Measurements from ENCODE around the gene IRX4. TPM values are rescaled to one million over a fixed set of nuclear protein-coding genes. Genes with fewer than 3 reads are reported as not detected.

Gene IRX4
- total and polyA plus RNA-seq, 9 of the 15 experiments (the other 6 are each of a cell fraction or from before 2014, with no cell fraction given) = not detected

- no peak for TF ChIP-seq ZBTB43 (CRISPR knock-in tag; IDR thresholded peaks at IDR 0.05)
Observed at GRCh38 chr5:1926471-1927341, 44.0 kb upstream of the IRX4 start (continued).

DNA sequence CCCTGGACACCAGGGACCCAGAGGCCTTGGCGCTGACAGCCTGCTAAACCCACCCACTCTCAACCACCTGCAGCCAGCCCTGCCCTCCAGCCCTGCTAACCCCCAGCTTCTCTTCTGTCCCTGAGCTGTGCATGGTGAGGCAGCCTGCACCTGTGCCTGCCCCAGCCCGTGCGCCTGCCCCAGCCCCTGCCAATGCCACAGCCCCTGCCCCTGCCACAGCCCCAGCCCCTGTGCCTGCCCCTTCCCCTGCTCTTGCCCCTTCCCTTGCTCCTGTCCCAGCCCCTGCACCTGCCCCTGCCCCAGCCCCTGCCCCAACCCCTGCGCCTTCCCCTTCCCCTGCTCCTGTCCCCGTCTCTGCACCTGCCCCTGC, 43.3 kb upstream of the IRX4 start:
- intact Hi-C loops (cut with micrococcal nuclease) = no loop called here
- DNase-seq (ENCODE audit: extremely low read depth in 1 of 4, low spot score in 3 of 4) = no peak
- no peak overlapping the region for H3K4me2 ChIP-seq (ENCODE audit: insufficient read depth, low read length)
- peak; percentile 20; the same call in 1 of the 3 replicates for ATAC-seq
- in situ Hi-C loops (cut with MboI) = no loop called here
- ChIA-PET POLR2A (no interaction called here), CTCF (ENCODE audit: low intra/inter-chr PET ratio) (no interaction called here)
- H3K4me1 ChIP-seq (replicated peaks in 1 of 2; ENCODE audit: control insufficient read depth in 2 of 2, insufficient read depth in 2 of 2, low read length in 2 of 2) = peaks cover 0 to 8% of the 10 kb centered on the region in 2 experiments; a peak in 1 of 5 replicates
- H3K4me3 ChIP-seq = no peak overlapping the region
- H2AFZ ChIP-seq (ENCODE audit: low read depth, low read length) = no peak overlapping the region
- WGBS (ENCODE audit: insufficient coverage, low coverage, missing lambda C conversion rate) = 0% methylated on average over 1 of the region's 5 CpGs
- H4K20me1 ChIP-seq (replicated peaks; ENCODE audit: control insufficient read depth, insufficient read depth, low read length) = peaks cover 3% of the 10 kb centered on the region; the same call in 1 of the 2 replicates
- H3K27ac ChIP-seq (ENCODE audit: extremely low read depth, low read depth, low read length) = no peak overlapping the region
- H3K27me3 ChIP-seq (ENCODE audit: control insufficient read depth in 2 of 2, insufficient read depth in 2 of 2, low read length in 2 of 2) = peaks cover 29 to 81% of the 10 kb centered on the region in 2 experiments
- FAIRE-seq = no peak
- H3K79me2 ChIP-seq (ENCODE audit: control insufficient read depth, insufficient read depth, low read length) = no peaks in the 10 kb centered on the region
- BruUV-seq (replicated peaks) = no TSS peak
- no peak for TF ChIP-seq GATAD2A (IDR thresholded peaks at IDR 0.05)
- no peak for TF ChIP-seq HSF4 (CRISPR knock-in tag; IDR thresholded peaks at IDR 0.05; ENCODE audit: borderline replicate concordance)
- TF ChIP-seq CC2D1A (IDR thresholded peaks at IDR 0.05) = no peak
- no peak overlapping the region for H3K9ac ChIP-seq (ENCODE audit: insufficient read depth in 1 of 2, low read depth in 2 of 2, low read length in 2 of 2)
- H3K9me1 ChIP-seq (ENCODE audit: control insufficient read depth, insufficient read depth, low read length) = no peaks in the 10 kb centered on the region
- H3K36me3 ChIP-seq (ENCODE audit: control insufficient read depth, insufficient read depth, low read length) = no peaks in the 10 kb centered on the region; the same call in 2 of the 3 replicates
- peaks cover 8% of the 10 kb centered on the region; the same call in 1 of the 2 replicates for H3K9me3 ChIP-seq (replicated peaks; ENCODE audit: control insufficient read depth, insufficient read depth, low read depth, low read length)

Data from K562 (cell line).